Measurements from ENCODE around the gene RSAD2. TPM values are rescaled to one million over a fixed set of nuclear protein-coding genes. Genes with fewer than 3 reads are reported as not detected.
A peak's percentile ranks its signal among the peaks of the same experiment; 100 is the strongest.

Gene RSAD2
- total RNA-seq, 1 donor from 2014 or later: 4.4 TPM

DNA sequence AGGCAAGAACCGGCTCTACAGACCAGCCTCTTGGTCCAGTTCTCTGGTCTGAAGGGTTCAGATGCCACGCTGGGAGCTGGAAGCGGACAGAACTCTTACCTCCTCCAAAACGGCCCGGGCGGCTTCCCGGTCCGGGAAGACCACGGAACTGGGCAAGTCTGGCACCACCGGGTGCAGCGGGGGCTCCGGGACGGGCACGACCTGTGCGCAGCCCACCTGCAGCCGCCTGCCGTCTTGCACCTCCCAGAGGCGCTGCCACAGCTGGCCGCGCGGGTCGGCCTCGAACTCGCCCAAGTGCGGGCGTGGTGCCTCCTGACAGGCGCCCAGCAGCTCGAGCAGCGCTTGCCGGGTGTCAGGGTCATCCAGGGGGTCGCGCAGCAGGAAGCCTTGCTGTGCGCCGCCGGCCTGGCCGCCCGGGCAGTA is 12.6 kb upstream of the RSAD2 start:
- no peak for TF ChIP-seq CTCF (IDR thresholded peaks at IDR 0.05; ENCODE audit: unreplicated experiment)
- DNase-seq (ENCODE audit: low spot score in 2 of 2, unreplicated experiment in 2 of 2): no peak
- H3K4me3 Mint-ChIP-seq: peak overlapping the region; percentile 62
- peaks cover 6% of the 10 kb centered on the region for H3K27me3 Mint-ChIP-seq (ENCODE audit: low read depth)
- peaks cover 16% of the 10 kb centered on the region for H3K9me3 Mint-ChIP-seq
- peaks cover 6% of the 10 kb centered on the region for H3K4me1 Mint-ChIP-seq
- no peak overlapping the region for H3K27ac Mint-ChIP-seq
- H3K36me3 Mint-ChIP-seq: peaks cover 25% of the 10 kb centered on the region

DNA sequence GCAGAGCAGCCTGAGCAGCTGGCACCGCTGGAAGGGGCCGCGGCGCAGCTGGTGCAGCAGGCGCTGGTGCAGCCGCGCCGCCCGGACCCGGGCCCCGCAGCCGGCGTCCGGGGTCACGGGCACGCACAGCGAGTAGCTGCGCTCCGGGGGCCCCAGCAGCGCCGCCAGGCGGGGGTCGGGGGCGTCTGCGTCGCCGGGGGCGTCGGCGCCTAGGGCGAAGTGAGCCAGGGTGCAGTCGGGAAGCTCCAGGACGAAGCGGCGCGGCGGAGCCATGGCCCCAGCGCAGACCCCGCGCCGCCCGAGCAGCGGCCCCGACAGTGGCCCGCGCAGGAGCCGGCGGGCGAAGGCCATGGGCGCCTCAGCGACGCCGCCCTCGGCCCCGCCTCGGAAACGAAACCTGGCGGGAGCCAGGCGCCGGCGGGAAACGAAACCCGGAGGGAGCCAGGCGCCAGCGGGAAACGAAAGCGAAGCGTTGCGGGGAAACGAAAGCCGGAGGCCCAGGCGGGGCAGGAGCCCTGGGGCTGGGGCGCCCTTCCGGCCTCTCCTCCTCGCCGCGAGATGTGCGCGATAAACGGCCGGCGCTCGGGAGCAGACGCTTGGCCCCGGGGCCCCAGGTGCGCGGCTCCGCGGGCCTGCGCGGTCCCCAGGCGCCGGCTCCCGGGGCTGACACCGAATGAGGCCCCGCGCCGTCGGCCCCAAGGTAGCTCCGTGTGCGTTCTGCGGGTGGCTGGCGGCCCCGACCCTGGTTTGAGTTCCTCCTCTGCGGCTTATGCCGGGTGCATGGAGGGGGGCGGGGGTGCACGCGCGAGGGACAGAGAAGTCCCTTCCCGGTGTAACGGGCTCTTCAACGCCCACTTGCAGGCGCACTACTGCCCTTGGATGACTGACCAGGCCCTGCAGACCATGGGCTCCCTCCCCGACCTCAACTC is 12.0 kb upstream of the RSAD2 start, which contains the start of gene CMPK2:
CMPK2 (minus strand) TSS at position 562 of the 929 bp plus-strand sequence; CDS start at position 351, 211 bp downstream.
- H3K27ac Mint-ChIP-seq: peak within 1 kb of the TSS; percentile 94
- H3K36me3 Mint-ChIP-seq: peaks cover 18% of the 10 kb centered on the region
- DNase-seq (ENCODE audit: low spot score in 2 of 2, unreplicated experiment in 2 of 2): peak; percentile 36 to 73
- peak; percentile 12 for TF ChIP-seq CTCF (IDR thresholded peaks at IDR 0.05; ENCODE audit: unreplicated experiment)
- H3K9me3 Mint-ChIP-seq: peaks cover 9% of the 10 kb centered on the region
- H3K4me1 Mint-ChIP-seq: peaks cover 6% of the 10 kb centered on the region
- H3K27me3 Mint-ChIP-seq (ENCODE audit: low read depth): peaks cover 7% of the 10 kb centered on the region
- peak within 1 kb of the TSS; percentile 89 for H3K4me3 Mint-ChIP-seq

- Mint-ChIP-seq H3K27me3 (ENCODE audit: low read depth) (peaks cover 14% of the 10 kb centered on the region), H3K4me3 (peak overlapping the region; percentile 89), H3K27ac (peak overlapping the region; percentile 94), H3K9me3 (peaks cover 4% of the 10 kb centered on the region), H3K36me3 (peaks cover 13% of the 10 kb centered on the region), H3K4me1 (peaks cover 7% of the 10 kb centered on the region)
- no peak for DNase-seq (ENCODE audit: low spot score in 2 of 2, unreplicated experiment in 2 of 2)
- no peak for TF ChIP-seq CTCF (IDR thresholded peaks at IDR 0.05; ENCODE audit: unreplicated experiment)
These were observed 11.3 kb upstream of the RSAD2 start for GRCh38 chr2:6866275-6866671.

- no peak for DNase-seq (ENCODE audit: low spot score in 2 of 2, unreplicated experiment in 2 of 2)
- TF ChIP-seq CTCF (IDR thresholded peaks at IDR 0.05; ENCODE audit: unreplicated experiment): no peak
- Mint-ChIP-seq H3K27me3 (ENCODE audit: low read depth) (peaks cover 17% of the 10 kb centered on the region), H3K36me3 (peaks cover 6% of the 10 kb centered on the region), H3K4me1 (peaks cover 10% of the 10 kb centered on the region), H3K9me3 (no peaks in the 10 kb centered on the region), H3K27ac (no peak overlapping the region), H3K4me3 (peak overlapping the region; percentile 22)
These were observed 10.6 kb upstream of the RSAD2 start for GRCh38 chr2:6866982-6867381.

- H3K27ac Mint-ChIP-seq: no peak overlapping the region
- peaks cover 6% of the 10 kb centered on the region for H3K4me1 Mint-ChIP-seq
- H3K36me3 Mint-ChIP-seq: peaks cover 4% of the 10 kb centered on the region
- DNase-seq (ENCODE audit: low spot score in 2 of 2, unreplicated experiment in 2 of 2): no peak
- no peak overlapping the region for H3K4me3 Mint-ChIP-seq
- H3K9me3 Mint-ChIP-seq: peaks cover 8% of the 10 kb centered on the region
- peaks cover 41% of the 10 kb centered on the region for H3K27me3 Mint-ChIP-seq (ENCODE audit: low read depth)
- no peak for TF ChIP-seq CTCF (IDR thresholded peaks at IDR 0.05; ENCODE audit: unreplicated experiment)
These were observed 5.2 kb upstream of the RSAD2 start for GRCh38 chr2:6872394-6872793.
